GM12878 (cell line): ENCODE data around the gene KDSR. TPM values are rescaled to one million over a fixed set of nuclear protein-coding genes. Genes with fewer than 3 reads are reported as not detected.

Experiments
- ATAC-seq: fragments of 200-7000 bp; cut with Tn5 transposase; 3 replicates; pipeline ENCODE4 v1.9.1; 2020; ENCODE audit warnings: mild to moderate bottlenecking, moderate library complexity
- BruUV-seq: library from RNA; stranded (reverse); fragments of 400-500 nt; replicated peaks from 2 replicates; lab custom pipeline; 2021; lab: Mats Ljungman, UMichigan
- CTCF ChIA-PET: fragments of 300-600 bp; sonication (Branson Sonifier 250); formaldehyde crosslinking; extraction: SDS; loops from one replicate; lab custom pipeline; 2021; ENCODE audit warnings: inconsistent platforms; lab: Yijun Ruan, JAX
- POLR2A ChIA-PET: fragments of 350-600 bp; formaldehyde crosslinking; extraction: SDS; loops from one replicate; lab custom pipeline; 2021; ENCODE audit warnings: inconsistent platforms; lab: Charles Lee
- RAD21 ChIA-PET: fragments of 300-600 bp; sonication (Branson Sonifier 250); formaldehyde crosslinking; loops from one replicate; lab custom pipeline; 2023; ENCODE audit warnings: antibody characterized with exemption; ENCODE audit not compliant: unreplicated experiment; lab: Charles Lee
- SMC1A ChIA-PET: fragments of 300-600 bp; sonication (Branson Sonifier 250); formaldehyde crosslinking; loops from one replicate; lab custom pipeline; 2023; ENCODE audit not compliant: unreplicated experiment, uncharacterized antibody; lab: Charles Lee
- DNase-seq: peaks from one replicate; pipeline ENCODE4 v3.0.0-alpha.2; 2011; ENCODE audit warnings: low read depth, low spot score
- FAIRE-seq: peaks from 3 replicates; lab custom pipeline; 2011; peaks lifted over from hg19 to GRCh38; lab: Jason Lieb, UNC
- H2AFZ ChIP-seq: 2 replicates; pipeline ENCODE4 v1.6.0; 2011; ENCODE audit warnings: low read depth, low read length, control low read depth; ENCODE audit not compliant: control insufficient read depth
- H3K27ac ChIP-seq: 2 replicates; pipeline ENCODE4 v1.5.1; 2011; ENCODE audit warnings: control low read depth; ENCODE audit not compliant: control insufficient read depth, insufficient read depth
- H3K27me3 ChIP-seq, 2 experiments: replicated peaks in 1 of 2; 2 replicates each; pipeline versions ENCODE4 v1.6.0 to v1.6.1; 2011; ENCODE audit warnings: low read length in 1 of 2; ENCODE audit not compliant: control insufficient read depth in 2 of 2, insufficient read depth in 2 of 2
- H3K36me3 ChIP-seq, 2 experiments: 2 replicates each; pipeline ENCODE4 v1.5.1; 2011; ENCODE audit warnings: low read length in 1 of 2; ENCODE audit not compliant: control insufficient read depth in 2 of 2, insufficient read depth in 2 of 2
- H3K4me1 ChIP-seq: 2 replicates; pipeline ENCODE4 v1.6.1; 2011; ENCODE audit warnings: mild to moderate bottlenecking, low read length, moderate library complexity, mixed read lengths; ENCODE audit not compliant: control insufficient read depth, insufficient read depth
- H3K4me2 ChIP-seq: 2 replicates; pipeline ENCODE4 v1.6.0; 2011; ENCODE audit warnings: control low read depth; ENCODE audit not compliant: control insufficient read depth, insufficient read depth
- H3K4me3 ChIP-seq: fragments of 200-600 bp; sonication (generic); 2 replicates; pipeline ENCODE4 v1.5.1; 2016
- H3K79me2 ChIP-seq: 2 replicates; pipeline ENCODE4 v1.6.0; 2011; ENCODE audit warnings: low read length; ENCODE audit not compliant: control insufficient read depth, insufficient read depth
- H3K9ac ChIP-seq: 2 replicates; pipeline ENCODE4 v1.8.0; 2011; ENCODE audit warnings: low read length, control low read depth, mixed read lengths; ENCODE audit not compliant: control insufficient read depth, insufficient read depth
- H3K9me3 ChIP-seq: replicated peaks from 3 replicates; pipeline ENCODE4 v1.5.1; 2011; ENCODE audit warnings: mild to moderate bottlenecking, low read length; ENCODE audit not compliant: control insufficient read depth, insufficient read depth
- H4K20me1 ChIP-seq: 2 replicates; pipeline ENCODE4 v1.6.0; 2011; ENCODE audit not compliant: control insufficient read depth, insufficient read depth
- CREB1 ChIP-seq: IDR thresholded peaks from 2 replicates; pipeline ENCODE4 v1.6.1; 2012; ENCODE audit warnings: low read depth, mild to moderate bottlenecking, inconsistent platforms
- ELK1 ChIP-seq: IDR thresholded peaks from 2 replicates; pipeline ENCODE4 v1.6.1; 2012; ENCODE audit warnings: low read depth, low read length, improper control_type of control experiment
- FOXM1 ChIP-seq: IDR thresholded peaks from 2 replicates; pipeline ENCODE4 v1.6.1; 2012; ENCODE audit warnings: low read depth, mild to moderate bottlenecking, inconsistent platforms, low read length, moderate library complexity
- IRF5 ChIP-seq: fragments of 450-650 bp; IDR thresholded peaks from 2 replicates; pipeline ENCODE4 v1.6.1; 2017; ENCODE audit warnings: borderline replicate concordance
- JUND ChIP-seq: IDR thresholded peaks from 2 replicates; pipeline ENCODE4 v1.6.1; 2012; ENCODE audit warnings: low read depth, mild to moderate bottlenecking, low read length, improper control_type of control experiment, moderate library complexity
- LARP7 ChIP-seq: fragments of 450-650 bp; IDR thresholded peaks from 2 replicates; pipeline ENCODE4 v1.6.1; 2017; ENCODE audit warnings: mild to moderate bottlenecking
- MLLT1 ChIP-seq: fragments of 450-650 bp; IDR thresholded peaks from 2 replicates; pipeline ENCODE4 v1.6.1; 2016; ENCODE audit warnings: mild to moderate bottlenecking
- MTA2 ChIP-seq: fragments of 450-650 bp; IDR thresholded peaks from 2 replicates; pipeline ENCODE4 v1.6.1; 2016; ENCODE audit warnings: low read depth, mild to moderate bottlenecking, moderate library complexity
- NR2C1 ChIP-seq: fragments of 450-650 bp; IDR thresholded peaks from 2 replicates; pipeline ENCODE4 v1.6.1; 2017; ENCODE audit warnings: antibody characterized with exemption, mild to moderate bottlenecking, moderate library complexity
- RB1 ChIP-seq: fragments of 450-650 bp; formaldehyde crosslinking; IDR thresholded peaks from 2 replicates; pipeline ENCODE4 v1.6.1; 2017; ENCODE audit warnings: mild to moderate bottlenecking, borderline replicate concordance
- RELA ChIP-seq: fragments of 450-650 bp; IDR thresholded peaks from 2 replicates; pipeline ENCODE4 v1.8.0; 2014; ENCODE audit warnings: borderline replicate concordance; ENCODE audit not compliant: partially characterized antibody
- RELB ChIP-seq: fragments of 450-650 bp; IDR thresholded peaks from 2 replicates; pipeline ENCODE4 v1.6.1; 2017; ENCODE audit warnings: low read depth, mild to moderate bottlenecking, moderate library complexity
- REST ChIP-seq: IDR thresholded peaks from 2 replicates; pipeline ENCODE4 v1.6.1; 2012; ENCODE audit warnings: mild to moderate bottlenecking, low read depth, low read length
- SP1 ChIP-seq: IDR thresholded peaks from one replicate; pipeline ENCODE4 v1.6.1; 2011; ENCODE audit warnings: low read depth, low read length
- ZNF622 ChIP-seq: fragments of 450-650 bp; IDR thresholded peaks from 2 replicates; pipeline ENCODE4 v1.6.1; 2017; ENCODE audit warnings: mild to moderate bottlenecking, inconsistent platforms
- WGBS: methylation state at CpG from one replicate; pipeline ENCODE4 v1.1.6; 2016; ENCODE audit warnings: low lambda C conversion rate; ENCODE audit not compliant: insufficient replicate concordance, insufficient coverage; ENCODE audit errors: missing lambda C conversion rate; 5-methylcytosine and 5-hydroxymethylcytosine counted together
- in situ Hi-C: fragments of 300-500 bp; cut with MboI; formaldehyde crosslinking; loops from 9 replicates; pipeline ENCODE4 v1.14.3; 2018; ENCODE audit warnings: mixed read lengths
- intact Hi-C: fragments of 100-400 bp; cut with micrococcal nuclease; formaldehyde crosslinking; loops from one replicate; pipeline ENCODE4 v1.14.2; 2022; ENCODE audit not compliant: unreplicated experiment
- polyA plus RNA-seq, 11 experiments: library from polyadenylated mRNA; depleted of rRNA in 4 of 11; unstranded in 6 of 11; stranded (reverse) in 5 of 11; fragments of >200 nt; fragmentation: Nextera tagmentation in 4 of 11; fragmentation: Illumina TruSeq in 1 of 11; extraction: Ambion mirVana in 4 of 11; extraction: Trizol in 1 of 11; gene quantifications; 1 replicate in 1 of 11; 2 replicates in 10 of 11; pipeline versions ENCODE4 v1.2.1 to v1.2.3, GENCODE V29; 2011 to 2016; ENCODE audit warnings: inconsistent platforms in 2 of 11, missing spikeins in 2 of 11, low read depth in 1 of 11
- total RNA-seq, 4 experiments: library from RNA; depleted of rRNA in 3 of 4; stranded (reverse); fragments of >200 nt in 3 of 4; fragmentation: Illumina TruSeq in 1 of 4; extraction: Trizol in 1 of 4; gene quantifications; 2 replicates each; pipeline versions ENCODE4 v1.2.1 to v1.2.3, GENCODE V29; 2013 to 2021

KDSR gene
- total and polyA plus RNA-seq, 10 of the 15 experiments (the other 5 are each of a cell fraction or from before 2014, with no cell fraction given), result 5.2 to 25.9 (median 14.3) TPM

GRCh38 chr18:63394954-63395353 is 27.9 kb upstream of the KDSR start (continued):
- TF ChIP-seq CREB1 (no peak), MTA2 (no peak), JUND (no peak)
- TF ChIP-seq, all 136 proteins: peak for 0

- in situ Hi-C loops, result no loop called here
- SMC1A ChIA-PET, result no interaction called here
- TF ChIP-seq REST, result no peak
- TF ChIP-seq SP1, result no peak
- no peak for TF ChIP-seq NR2C1
- no peak for TF ChIP-seq MLLT1
- no peak for TF ChIP-seq ZNF622
- TF ChIP-seq LARP7, result no peak
- no peak for TF ChIP-seq IRF5
- no peak for TF ChIP-seq FOXM1
- no peak for TF ChIP-seq ELK1
- TF ChIP-seq RELA, result no peak
- no peak for TF ChIP-seq RELB
- no peak for TF ChIP-seq RB1
Measured at GRCh38 chr18:63387861-63388260, 20.9 kb upstream of the KDSR start.

More at GRCh38 chr18:63387861-63388260, 20.9 kb upstream of the KDSR start:
- Histone ChIP-seq H2AFZ (no peak overlapping the region), H3K27ac (no peak overlapping the region), H3K9me3 (no peaks in the 10 kb centered on the region), H3K36me3 (peaks cover 0 to 19% of the 10 kb centered on the region in 2 experiments; a peak in 1 of 4 replicates), H3K4me3 (no peak overlapping the region), H4K20me1 (no peaks in the 10 kb centered on the region), H3K4me1 (no peaks in the 10 kb centered on the region), H3K9ac (no peak overlapping the region), H3K4me2 (no peak overlapping the region), H3K27me3 (no peaks in the 10 kb centered on the region), H3K79me2 (no peaks in the 10 kb centered on the region)
- ATAC-seq, result no peak
- ChIA-PET CTCF (no interaction called here), RAD21 (no interaction called here), POLR2A (interaction anchor here (0.6 kb wide), 1 partner anchor 377 kb away, joined by 3 read pairs; no protein-coding TSS in a partner anchor)
- no peak for FAIRE-seq
- intact Hi-C loops, result no loop called here
- no peak for DNase-seq
- BruUV-seq, result no TSS peak
- 99% methylated on average over 4 of the region's 4 CpGs for WGBS
